ENCODE results near the gene HPCAL1. TPM values are rescaled to one million over a fixed set of nuclear protein-coding genes. Genes with fewer than 3 reads are reported as not detected.

Gene HPCAL1
- total RNA-seq, 1 donor: 34.4 TPM

DNA sequence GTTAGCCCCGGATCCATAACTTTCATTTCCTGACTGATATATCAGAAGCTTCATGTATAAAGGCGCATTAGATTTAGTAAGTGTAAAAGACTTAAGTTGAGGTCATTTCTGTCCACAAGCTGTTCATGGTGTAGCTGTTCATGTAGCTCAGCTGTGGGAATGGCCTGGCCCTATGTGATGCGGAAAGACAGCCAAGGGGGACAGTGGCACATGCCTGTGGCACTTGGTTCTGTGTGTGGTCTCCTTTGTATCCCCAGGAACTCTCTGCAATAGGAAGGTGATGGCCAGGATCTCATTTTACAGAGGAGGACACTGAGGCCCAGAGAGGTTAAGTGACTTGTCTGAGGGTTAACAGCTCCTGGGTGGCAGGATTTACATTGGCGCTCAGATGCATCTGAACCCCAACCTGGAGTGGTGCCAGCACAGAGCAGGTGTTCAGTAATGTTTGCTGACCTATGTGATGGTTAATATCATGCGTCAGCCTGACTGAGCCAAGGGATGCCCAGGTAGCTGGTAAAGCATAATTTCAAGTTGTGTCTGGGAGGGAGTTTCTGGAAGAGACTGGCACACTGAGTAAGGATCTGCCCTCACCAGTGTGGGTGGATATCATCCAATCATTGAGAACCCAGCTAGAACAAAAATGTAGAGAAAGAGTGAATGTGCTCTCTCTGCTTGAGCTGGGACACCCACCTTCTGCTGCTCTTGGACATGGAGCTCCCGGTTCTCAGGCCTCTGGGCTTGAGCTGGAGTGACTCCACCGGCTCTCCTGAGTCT is 25.4 kb downstream of the HPCAL1 start:
- no peak overlapping the region for H3K4me3 ChIP-seq (ENCODE audit: low read depth, low read length)
- DNase-seq (ENCODE audit: low read depth): no peak
- TF ChIP-seq CTCF (IDR thresholded peaks at IDR 0.05; ENCODE audit: insufficient read depth, low read length): no peak

DNA sequence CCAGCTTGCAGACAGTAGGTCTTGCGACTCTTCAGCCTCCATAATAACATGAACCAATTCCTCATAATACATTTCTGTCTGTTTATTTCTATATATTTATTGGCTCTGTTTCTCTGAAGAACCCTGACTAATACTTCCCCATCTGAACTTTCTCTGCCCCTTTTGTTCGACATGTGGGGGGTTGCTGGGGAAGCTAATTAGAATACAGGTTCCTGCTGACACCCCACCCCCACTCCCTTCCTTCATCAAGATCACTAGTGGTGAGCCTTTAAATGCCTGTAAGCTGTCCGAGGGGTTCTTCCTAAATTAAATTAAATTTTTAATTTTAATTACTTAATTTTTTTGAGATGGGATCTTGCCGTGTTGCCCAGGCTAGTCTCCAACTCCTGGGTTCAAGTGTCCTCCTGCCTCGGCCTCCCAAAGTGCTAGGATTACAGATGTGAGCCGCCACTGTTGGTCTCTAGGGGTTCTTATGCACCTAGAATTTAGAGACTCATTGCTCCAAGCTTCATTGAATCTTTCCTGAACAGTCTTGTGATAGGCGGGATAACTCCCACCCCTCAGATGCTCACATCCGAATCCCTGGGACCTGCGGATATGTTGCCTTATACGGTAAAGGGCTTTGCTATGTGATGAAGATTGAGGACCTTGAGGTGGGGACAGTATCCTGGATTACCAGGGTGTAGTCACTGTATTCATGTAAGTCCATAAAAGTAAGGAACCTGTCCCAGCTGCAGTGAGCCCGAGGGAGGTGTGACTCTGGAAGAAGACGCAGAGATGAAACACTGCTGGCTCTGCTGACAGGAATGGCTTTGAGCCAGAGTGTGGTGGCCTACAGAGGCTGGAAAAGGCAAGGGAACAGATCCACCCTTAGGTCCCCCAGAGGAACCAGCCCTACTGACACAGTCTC is 26.2 kb downstream of the HPCAL1 start:
- H3K4me3 ChIP-seq (ENCODE audit: low read depth, low read length): no peak overlapping the region
- no peak for TF ChIP-seq CTCF (IDR thresholded peaks at IDR 0.05; ENCODE audit: insufficient read depth, low read length)
- DNase-seq (ENCODE audit: low read depth): no peak

DNA sequence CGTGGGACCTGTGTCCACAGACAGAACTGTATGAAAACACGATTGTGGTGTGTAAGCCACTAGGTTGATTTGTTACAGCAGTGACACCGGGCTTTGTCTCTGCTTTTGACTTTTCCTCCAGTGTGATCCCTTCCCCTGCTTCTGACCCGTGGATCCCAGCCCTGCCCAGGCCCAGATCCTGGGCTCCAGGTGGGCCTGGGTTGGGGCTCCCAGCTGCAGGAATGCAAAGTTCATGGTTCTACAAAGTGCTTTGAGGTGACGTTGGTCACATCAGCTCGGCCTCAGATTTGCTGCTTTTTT is 26.8 kb downstream of the HPCAL1 start:
- TF ChIP-seq CTCF (IDR thresholded peaks at IDR 0.05; ENCODE audit: insufficient read depth, low read length): no peak
- DNase-seq (ENCODE audit: low read depth): no peak
- H3K4me3 ChIP-seq (ENCODE audit: low read depth, low read length): no peak overlapping the region

GRCh38 chr2:10329880-10330699 is 27.4 kb downstream of the HPCAL1 start:
- no peak for TF ChIP-seq CTCF (IDR thresholded peaks at IDR 0.05; ENCODE audit: insufficient read depth, low read length)
- DNase-seq (ENCODE audit: low read depth): peak; percentile 37
- no peak overlapping the region for H3K4me3 ChIP-seq (ENCODE audit: low read depth, low read length)

- no peak for TF ChIP-seq CTCF (IDR thresholded peaks at IDR 0.05; ENCODE audit: insufficient read depth, low read length)
- H3K4me3 ChIP-seq (ENCODE audit: low read depth, low read length): no peak overlapping the region
- no peak for DNase-seq (ENCODE audit: low read depth)
Measured at GRCh38 chr2:10330700-10331026, 28.0 kb downstream of the HPCAL1 start.

DNA sequence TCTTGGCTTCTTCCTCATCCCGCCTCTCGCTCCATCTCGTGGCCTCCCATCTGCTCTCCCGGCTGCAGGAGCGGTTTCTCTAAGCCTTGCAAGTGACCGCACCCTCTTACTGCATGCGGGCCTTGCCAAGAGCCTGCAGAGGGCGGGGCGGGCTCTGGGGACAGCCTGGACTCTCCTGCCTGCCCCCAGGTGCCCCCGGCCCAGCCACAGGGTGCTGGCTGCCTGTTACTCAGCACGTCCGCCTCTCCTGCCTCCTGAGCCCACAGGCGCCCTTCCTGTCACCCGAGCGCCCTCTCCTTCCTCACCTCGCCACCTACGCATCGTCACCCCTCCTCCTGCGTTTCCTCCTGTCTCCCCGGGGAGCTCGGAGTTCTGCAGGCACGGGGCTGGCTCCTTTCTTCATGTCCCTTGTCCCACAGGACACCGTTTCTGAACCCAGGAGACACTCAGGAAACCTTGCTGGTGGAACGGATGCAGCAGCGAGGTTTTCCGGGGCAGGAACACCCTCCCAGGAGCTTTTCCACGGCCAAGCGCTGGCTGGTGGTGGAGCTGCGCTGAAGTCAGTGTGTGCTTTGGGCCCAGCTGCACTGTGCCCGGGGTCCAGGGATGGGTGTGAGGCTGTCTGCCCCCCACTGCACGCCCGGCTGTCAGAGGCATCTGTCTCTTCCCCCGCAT is 28.5 kb downstream of the HPCAL1 start:
- DNase-seq (ENCODE audit: low read depth): peak; percentile 61
- no peak overlapping the region for H3K4me3 ChIP-seq (ENCODE audit: low read depth, low read length)
- TF ChIP-seq CTCF (IDR thresholded peaks at IDR 0.05; ENCODE audit: insufficient read depth, low read length): no peak

Data from fibroblast of the aortic adventitia (primary cell).